Hepatic stellate cell (primary cell): ENCODE results near the gene SWAP70.
A peak's percentile ranks its signal among the peaks of the same experiment; 100 is the strongest.

Experiments used
- DNase-seq: peaks from one replicate; pipeline ENCODE4 v3.0.0; 2011; ENCODE audit warnings: low spot score

Gene SWAP70

DNA sequence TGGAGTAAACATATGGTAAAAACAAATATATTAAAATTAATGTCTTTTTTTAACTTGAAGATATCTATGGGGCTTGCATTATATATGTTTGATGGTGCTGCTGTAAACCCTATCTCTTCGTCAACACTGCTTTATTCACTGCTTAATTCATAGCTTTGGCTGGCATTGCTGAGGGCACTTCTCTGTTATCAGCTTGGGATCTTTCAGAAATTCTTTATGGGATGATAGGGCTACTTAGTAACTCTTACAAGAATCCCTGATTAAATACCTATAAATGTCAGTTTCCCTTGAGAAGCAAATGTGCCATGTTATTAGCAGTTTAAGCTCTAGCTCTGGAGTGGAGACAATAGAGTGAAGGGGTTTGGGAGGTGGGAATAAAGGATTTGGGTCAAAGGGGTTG is 112.3 kb downstream of the SWAP70 start:
- DNase-seq, result no peak

DNA sequence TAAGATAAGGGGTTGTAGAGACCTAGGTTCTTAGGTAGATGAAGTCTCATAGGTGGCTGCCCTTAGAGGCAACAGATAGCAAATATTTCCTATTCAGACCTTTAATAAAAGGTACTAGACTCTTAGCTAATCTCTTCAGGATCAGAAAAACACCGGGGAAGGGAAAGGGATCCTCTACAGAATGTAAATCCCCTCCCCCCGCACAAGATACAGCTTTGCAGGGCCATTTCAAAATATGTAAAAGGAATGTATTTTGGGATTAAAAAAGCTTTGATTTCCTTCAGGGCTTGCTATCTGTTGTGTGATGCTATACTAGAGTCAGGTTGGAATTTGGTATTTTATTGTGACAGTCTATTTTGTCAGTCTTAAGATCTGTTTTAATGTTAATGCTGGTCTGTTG is 113.2 kb downstream of the SWAP70 start:
- DNase-seq, result no peak

DNA sequence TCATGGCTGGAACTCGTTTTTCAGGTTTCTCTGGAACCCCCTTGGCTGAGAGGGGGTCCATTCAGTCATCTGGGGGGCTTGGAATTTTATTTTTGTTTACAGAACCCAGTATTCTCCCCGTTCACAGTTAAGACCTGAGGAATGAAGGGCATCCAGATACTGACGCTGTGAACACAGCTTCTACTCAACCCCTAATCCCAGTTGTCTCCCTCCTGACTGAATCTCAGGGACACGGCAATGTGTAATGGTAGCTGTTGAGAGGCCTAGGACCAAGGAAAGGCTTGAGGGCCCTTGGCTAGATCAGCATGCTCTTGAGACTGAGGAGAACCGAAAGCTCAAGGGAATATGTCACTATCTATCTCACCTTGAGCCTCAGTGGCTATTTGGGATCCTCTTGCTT is 113.6 kb downstream of the SWAP70 start:
- DNase-seq, result no peak

DNA sequence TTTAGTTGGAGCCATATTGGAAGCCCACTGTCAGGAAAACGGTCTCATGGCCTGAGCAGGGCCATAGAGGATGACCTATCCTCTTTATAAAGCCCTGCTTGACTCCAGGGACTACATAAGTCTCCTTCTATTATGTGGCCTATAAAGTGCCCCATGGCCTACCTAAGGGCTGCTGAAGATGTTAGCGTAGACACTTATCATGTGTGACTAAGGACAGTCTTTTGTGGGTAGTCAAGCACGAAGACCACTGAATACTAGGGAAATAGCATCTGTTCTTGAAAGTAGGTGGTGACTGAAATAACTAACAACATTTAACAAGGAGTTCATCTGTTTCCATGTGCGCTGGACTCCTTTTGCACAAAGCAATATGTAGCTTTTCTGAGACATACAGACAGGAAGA is 117.1 kb downstream of the SWAP70 start:
- DNase-seq, result no peak

DNA sequence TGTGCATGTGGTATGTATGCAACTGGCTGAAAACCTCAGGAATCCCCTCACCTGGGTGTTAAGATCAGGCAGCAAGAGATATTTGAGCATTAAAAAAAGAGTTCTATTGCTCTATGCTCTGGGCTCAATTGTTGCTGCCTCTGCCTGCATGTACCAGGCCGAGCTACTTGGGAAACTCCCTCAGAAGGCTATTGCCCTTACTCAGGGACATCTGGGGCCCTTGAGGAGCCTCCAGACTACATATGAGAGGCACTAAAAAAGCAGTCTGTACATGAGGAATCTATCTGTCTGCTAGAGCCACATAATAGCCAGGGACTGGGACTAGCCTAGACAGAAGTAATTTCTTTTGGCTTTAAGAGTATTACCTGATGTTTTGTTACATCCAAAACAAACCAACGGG is 120.1 kb downstream of the SWAP70 start:
- no peak for DNase-seq

DNA sequence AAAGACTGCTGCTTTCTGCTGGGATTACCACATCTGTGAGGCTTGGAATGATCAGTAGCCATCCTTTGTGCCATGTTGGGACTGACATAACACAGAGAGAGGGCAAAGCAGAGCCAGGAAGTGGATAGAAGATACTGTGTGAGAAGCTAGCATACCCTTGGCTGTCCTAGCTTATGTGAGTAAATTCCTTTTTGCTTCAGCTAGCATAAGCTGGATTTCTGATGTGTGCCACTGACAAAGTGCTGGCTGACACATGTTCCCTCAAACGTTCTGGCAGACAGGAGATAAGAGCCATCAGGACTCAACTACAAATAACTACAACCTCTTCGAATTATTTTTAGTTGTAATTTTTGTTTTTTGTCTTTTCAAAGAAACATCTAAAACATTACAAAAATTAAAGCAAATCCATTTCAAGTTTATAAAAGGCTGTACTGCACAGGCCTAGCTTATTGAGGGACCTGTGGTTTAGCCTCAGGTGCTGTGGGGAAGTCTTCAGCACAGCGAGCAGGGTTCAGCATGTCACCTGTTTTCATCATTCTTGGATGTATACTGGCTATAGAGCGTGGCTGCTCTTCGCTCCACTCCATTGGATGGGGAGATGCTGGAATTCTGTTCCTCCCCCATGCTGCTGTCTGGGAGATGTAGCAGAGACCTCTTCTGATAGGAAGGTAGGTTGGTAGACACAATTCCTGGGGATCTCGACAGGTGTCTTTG is 120.9 kb downstream of the SWAP70 start:
- DNase-seq, result no peak

DNA sequence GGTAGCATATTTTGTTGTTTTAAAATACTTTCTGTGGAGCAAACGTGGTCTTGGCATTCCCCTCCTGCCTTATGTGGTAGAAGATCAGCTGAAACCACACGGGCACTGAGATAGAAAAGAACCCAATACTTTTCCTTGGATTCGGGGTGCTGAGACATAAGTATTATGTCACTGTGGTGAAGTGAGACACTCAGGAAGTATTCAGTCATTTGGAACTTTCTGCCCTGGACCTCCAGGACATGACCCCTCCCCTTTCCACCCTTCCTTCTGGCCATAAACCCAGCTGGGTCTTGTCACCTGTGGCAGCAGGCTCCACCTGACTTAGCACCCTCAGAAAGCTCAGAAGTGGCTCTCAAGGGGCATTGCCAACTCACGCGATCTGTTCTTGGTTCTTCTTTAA is 123.4 kb downstream of the SWAP70 start:
- no peak for DNase-seq

GRCh38 chr11:9787981-9788521 is 124.2 kb downstream of the SWAP70 start:
- DNase-seq, result peak; percentile 41

- DNase-seq, result no peak
These were observed 126.0 kb downstream of the SWAP70 start for GRCh38 chr11:9789910-9790309.

- DNase-seq, result no peak
These were observed 126.8 kb downstream of the SWAP70 start for GRCh38 chr11:9790703-9791102.

DNA sequence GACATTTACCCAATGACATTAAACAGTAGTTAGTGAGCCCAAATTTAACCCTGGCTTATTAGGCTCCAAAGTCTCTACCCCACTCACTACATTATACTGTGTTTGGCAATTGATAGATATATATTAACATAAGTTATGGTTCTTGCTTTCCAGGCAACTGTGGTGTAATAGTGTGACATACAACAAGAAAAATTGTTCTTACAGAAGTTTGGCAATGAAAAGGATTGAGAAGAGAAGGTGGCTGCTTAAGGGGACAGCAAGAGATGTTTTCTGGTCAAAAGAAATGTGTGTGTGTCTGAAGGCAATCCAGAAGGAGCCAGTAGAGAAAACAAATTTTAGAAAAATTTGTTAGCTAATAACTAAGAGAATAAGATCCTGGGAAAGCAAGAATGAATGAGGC is 132.4 kb downstream of the SWAP70 start:
- no peak for DNase-seq

GRCh38 chr11:9796854-9797253 is 133.0 kb downstream of the SWAP70 start:
- no peak for DNase-seq

- no peak for DNase-seq
These were observed 133.4 kb downstream of the SWAP70 start for GRCh38 chr11:9797300-9797699.

DNA sequence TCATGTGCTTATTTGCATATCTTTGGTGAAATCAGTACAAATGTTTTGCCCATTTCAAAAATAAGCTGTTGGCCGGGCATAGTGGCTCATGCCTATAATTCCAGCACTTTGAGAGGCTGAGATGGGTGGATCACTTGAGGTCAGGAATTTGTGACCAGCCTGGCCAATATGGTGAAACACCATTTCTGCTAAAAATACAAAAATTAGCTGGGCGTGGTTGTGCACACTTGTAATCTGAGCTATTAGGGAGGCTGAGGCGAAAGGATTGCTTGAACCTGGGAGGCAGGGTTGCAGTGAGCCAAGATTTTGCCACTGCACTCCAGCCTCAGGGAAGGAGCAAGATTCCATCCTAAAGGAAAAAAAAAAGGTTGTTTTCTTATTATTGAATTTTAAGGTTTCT is 136.0 kb downstream of the SWAP70 start:
- no peak for DNase-seq

DNA sequence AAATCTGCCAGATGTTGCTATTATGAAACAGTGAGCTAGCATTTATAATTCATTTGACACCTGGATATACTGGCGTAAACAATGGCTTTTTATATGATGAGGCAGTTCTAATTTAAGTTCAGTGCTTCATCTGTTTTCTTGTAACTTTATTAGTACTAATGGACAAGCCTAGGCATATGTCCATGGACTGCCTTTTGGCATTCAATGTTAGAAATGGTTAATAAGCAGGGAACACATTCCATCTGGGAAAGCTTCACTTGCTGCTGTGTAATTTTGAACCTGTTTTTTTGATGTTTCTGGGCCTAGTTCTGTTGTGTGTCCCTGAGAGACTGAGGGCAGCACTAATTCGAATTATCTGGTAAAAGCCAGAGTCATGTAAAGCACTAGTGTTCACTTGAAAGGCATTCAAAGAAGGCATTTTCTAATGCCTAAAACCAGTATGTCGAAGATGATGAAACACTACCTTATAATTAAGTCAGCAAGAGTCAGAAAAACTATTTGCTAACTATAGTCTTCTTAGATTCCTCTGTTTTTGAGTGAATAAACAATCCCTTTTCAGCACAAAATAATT is 138.5 kb downstream of the SWAP70 start:
- peak; percentile 45 for DNase-seq
